C1 segment of cervical spinal cord (tissue), 14 donors: ENCODE data around the gene GNG3.
A peak's percentile ranks its signal among the peaks of the same experiment; 100 is the strongest.
"Not testable (repeated sequence)": the region's sequence is repeated elsewhere in the genome, so short reads cannot be mapped to it uniquely, and the experiment has no call there.

Experiments used
- DNase-seq, 14 donors: peaks; one replicate each; lab custom pipeline; 2025; lab: John Stamatoyannopoulos, UW

GNG3 gene

DNA sequence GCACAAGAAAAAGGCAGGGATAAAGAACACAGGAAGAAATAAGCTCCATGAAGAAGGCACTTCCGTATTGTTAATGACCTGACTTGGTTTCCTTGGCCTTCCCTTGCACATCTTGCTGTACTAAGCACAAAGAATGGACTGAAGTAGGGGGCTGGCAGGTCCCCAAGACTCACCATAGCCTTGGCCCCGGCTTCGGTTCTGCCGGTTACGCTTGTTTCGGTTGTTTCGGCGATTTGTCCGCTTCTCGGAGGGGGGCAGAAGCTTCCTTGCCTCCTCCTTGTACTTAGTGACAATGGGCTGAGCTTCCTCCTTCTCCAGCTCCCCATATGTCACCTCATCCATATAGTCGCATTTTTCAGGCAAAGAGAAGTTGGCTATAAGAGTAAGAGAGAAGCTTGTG, 9.3 kb downstream of the GNG3 start:
- DNase-seq: peak in 2 of 14 donors; percentile 0 to 5

- no peak for DNase-seq
Measured at GRCh38 chr11:62719302-62719978, 12.0 kb downstream of the GNG3 start.

DNA sequence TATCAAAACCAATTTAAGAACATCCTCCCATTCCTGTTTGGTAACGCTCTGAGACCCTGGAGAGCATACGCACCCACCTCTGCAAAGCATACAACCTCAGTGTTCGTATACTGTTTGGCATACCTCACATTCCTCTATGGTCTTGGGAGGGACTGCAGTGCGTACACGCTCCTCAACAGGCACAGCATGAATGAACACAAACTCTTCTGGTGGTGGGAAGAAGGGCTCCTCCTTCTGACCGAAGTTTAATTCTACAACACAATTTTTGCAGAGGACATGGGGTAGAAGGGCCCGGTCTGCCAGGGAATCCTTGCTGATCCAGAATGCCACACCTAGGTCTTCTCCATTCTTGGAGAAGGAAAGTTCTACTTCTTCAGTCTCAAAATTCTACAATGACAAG, 14.5 kb downstream of the GNG3 start:
- DNase-seq: no peak

DNA sequence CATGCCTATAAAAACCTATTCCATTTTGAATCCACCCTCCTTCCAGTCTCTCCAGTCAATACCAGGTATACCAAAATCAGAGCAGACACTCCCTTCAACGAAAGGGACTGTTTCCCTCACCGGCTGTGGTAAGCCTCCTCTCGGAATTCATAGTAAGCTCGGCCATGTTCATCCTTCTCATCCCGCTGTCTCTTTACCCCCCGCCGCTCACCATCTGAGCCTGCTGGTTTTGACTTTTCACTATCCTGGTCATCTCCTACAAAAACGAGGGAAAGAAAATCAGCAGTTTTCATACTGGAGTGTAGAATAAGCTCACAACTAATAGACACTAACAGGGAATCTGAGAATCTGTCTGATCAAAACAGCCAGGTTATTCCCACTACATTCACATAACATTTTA, 16.7 kb downstream of the GNG3 start:
- DNase-seq: peak in 1 of 14 donors; percentile 54

DNA sequence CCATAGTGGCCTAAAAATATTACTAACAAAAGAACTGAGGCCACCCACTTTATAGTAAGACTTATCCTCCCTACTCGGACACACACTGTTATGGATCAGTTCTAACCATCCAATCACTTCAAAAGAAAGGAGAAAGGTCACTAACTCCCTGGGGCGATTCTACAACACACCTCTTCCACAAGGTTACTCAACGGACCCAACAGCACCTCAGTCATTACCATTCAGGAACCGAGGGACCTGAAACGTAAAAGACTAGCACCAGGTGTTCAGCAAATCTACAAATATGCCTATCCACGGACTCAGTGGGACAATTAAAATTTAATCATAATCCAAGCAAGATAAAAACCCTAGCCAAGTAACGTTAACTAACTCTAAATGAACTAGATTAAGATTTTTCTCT, 18.2 kb downstream of the GNG3 start:
- no peak for DNase-seq

DNA sequence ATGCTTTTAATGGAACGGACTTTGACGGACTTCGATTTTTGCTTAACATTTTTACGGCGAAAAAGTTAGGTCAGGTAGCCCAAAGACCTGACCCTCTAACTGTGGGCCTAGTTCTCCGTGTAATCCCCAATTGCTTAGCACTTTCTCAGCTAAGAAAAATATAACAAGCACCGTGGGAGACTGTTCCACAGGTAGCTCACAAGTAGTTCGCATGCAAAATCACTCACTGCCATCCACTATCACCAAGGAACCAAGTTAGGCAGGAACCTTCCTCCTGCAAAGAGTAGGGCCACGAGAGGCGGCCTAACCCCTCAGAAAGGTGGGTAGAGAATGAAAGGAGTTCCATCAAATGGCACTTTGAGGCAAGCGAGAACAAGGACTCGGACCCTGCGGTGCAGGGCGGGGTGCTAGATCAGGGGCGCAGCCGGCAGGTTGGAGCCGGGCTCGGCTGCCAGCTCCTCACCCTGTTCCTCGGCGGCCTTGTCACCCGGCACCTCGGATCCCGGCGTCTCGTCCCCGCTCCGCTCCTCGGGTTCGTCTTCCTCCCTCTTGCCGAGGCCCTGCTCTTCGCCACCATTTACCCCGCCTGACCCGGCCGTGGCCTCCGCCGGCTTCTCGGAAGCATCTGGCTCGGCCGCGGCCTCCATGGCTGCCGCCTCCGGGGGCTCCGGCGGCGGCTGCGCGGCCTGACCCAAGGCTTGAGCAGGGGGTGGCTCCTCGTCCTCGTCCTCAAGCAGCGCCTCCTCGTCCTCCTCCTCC, 18.9 kb downstream of the GNG3 start:
- peak in 4 of 14 donors; percentile 12 to 63 (median 28) for DNase-seq

- no peak for DNase-seq
Measured at GRCh38 chr11:62726915-62727164, 19.4 kb downstream of the GNG3 start.

- DNase-seq: peak; percentile 84 to 99 (median 97)
Measured at GRCh38 chr11:62727165-62727871, 19.8 kb downstream of the GNG3 start, which contains the start of gene HNRNPUL2. HNRNPUL2 (minus strand) TSS chr11:62727457; CDS start chr11:62727156, 301 bp downstream.

DNA sequence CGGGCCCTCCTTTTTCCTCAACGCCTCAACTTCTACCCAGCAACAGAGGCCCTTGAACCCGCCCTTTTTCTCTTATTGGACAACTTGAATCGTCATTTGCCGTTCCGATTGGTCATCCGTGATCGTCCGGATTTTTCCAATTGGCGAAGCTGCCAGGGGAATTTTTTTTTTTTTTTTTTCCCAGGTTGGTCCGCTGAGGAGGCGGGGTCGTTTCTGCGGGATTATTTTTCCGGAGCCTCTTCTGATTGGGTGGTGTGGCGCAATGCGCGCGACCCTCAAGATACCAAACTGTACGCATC, 20.3 kb downstream of the GNG3 start:
- DNase-seq: peak; percentile 57 to 99 (median 94)

DNA sequence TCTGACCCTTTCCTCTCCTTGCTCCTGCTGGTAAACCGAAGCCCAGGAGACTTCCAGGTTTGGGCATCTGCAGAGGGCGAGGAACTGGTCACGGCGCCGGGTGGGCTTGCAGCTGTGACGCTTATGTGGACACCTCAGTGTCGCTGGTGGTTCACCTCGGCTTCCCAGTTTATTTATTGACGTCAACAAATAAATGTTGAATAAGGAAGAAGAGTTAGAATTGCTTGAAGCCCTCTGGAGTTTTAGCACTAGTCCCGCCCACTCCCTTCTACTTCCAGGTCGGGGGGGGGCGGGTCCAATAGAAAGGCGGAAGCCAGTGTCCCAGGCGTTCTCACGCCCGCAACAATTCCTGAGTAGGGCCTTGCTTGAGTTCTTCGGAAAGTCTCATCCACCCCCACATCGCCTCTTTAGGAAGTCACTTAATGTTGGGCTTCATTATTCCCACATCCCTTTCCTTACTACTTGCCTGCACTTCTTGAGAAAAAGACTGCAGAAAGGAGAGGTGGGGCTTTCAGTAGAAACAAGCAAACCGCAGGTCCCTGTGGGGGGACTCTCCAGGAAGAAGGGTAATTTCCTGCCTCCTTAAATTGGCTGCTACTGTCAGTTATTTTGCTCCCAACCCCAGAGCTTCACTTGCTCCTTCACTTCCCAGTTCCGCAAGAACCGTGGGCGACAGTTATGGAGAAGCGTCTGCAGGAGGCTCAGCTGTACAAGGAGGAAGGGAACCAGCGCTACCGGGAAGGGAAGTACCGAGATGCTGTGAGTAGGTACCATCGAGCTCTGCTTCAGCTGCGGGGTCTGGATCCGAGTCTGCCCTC, 20.9 kb downstream of the GNG3 start, which contains the start of gene TTC9C:
Gene TTC9C, plus strand, starts transcription at position 316 of the 818 bp plus-strand sequence. Its CDS starts 363 bp downstream, at position 679.
- peak; percentile 37 to 96 (median 86) for DNase-seq

- DNase-seq: not testable (repeated sequence)
Measured at GRCh38 chr11:62730076-62730475, 22.6 kb downstream of the GNG3 start.

DNA sequence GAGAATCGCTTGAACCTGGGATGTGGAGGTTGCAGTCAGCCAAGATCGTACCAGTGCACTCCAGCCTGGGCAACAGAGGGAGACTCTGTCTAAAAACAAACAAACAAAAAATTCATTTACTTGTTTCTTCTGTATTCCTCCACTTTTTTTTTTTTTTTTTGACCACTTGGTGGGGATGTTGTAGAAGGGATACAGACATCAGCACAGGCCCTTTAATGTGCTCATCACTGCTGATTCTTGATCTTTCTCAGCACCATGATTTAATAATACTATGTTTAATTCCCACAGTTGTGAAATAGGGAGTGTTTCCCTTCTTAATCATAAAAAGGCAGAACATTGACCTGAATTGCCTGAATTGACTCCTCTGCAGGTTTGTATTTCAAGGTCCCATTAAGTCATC, 25.4 kb downstream of the GNG3 start:
- DNase-seq: no peak

DNA sequence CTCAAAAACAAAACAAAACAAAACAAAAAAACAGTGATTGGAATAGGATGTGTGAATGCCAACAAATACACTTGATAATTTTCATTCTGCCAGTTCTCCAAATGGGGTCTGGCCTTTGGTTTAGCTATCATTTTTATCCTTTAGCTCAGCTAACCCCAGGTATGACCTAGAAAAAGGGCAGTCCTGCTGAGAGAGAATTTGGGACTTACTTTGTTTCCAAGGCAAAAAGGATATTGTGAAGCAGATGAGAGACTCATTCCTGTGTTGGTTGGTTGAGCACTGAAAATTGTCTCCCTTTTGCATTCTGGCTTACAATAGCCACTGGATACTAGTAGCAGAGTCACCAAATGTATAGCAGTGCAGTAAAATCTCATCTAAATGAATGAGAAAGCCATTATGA, 29.7 kb downstream of the GNG3 start:
- peak in 1 of 14 donors; percentile 10 for DNase-seq

GRCh38 chr11:62747475-62748160, 40.1 kb downstream of the GNG3 start:
- DNase-seq: no peak

DNA sequence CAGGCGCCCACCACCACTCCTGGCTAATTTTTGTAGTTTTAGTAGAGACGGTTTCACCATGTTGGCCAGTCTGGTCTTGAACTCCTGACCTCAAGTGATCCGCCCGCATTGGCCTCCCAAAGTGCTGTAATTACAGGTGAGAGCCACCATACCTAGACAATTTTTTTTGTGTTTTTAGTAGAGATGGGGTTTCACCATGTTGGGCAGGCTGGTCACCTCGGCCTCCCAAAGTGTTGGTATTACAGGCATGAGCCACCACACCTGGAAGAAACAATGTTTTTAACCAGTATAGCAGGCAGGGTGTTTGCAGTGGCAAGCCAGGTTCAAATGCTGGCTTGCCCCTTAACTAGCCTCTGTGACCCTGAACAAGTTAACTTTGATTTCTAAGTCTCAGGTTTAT, 42.5 kb downstream of the GNG3 start:
- not testable (repeated sequence) for DNase-seq

DNA sequence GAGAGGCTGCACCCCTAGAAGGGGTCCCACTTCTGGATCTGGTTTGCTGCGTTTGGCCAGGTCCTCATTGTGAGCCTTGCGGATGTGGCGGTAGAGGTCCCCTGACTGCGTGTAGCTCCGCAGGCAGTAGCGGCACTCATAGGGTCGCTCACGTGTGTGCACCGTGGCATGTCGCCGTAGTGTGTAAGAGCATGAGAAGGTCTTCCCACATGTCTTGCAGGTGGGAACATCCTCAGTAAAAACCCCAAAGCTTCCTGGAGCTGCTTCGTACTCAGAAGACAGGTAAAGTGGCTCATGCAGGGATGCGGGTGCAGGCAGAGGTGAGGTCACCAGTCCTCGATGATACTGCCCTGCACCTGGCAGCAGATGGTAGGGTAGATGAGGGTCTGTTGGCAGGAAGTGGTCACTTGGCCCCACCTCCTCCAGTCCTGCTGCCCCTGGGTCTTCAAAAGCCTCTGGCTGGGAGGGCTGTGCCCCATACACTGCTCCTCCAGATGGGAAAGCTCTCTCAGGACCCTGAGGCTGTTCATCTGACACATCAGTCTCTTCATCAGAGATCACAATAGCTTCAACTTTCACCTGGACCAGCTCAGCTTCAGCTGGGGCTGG, 44.8 kb downstream of the GNG3 start:
- DNase-seq: no peak

DNA sequence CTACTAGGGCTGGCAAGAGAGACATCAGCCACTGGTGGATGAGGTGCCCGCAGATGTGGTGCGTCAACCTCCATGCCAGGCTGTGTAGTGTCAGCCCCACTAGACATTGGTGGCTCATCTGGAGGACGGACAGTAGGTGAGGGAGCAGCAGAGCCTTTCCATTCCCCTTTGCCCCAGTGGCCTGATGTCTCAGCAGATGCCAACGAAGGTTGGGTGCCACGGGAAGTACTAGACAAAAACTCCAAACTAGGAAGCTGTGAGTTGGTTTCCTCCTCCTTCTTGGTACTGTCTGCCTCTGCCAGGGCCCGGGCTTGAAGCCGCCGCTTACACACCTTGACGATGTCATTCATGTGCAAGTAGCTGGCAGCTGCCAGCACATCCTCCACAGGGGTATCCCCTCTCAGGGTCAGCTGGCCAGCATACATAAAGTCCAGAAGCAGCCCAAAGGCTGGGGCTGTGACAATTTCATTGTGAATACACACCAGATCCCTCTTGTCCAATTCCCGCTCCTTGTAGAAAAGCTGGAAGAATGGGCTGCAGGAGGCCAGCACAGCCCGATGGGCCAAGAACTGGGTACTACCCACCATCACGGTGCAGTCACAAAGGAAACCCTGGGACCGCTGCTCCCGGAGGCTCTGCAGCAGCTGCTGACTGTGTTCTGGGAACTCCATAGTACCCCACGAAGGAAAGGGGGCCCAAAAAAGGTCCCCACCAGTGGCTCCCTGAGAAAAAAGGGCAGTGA, 45.7 kb downstream of the GNG3 start:
- DNase-seq: peak in 1 of 14 donors; percentile 35

DNA sequence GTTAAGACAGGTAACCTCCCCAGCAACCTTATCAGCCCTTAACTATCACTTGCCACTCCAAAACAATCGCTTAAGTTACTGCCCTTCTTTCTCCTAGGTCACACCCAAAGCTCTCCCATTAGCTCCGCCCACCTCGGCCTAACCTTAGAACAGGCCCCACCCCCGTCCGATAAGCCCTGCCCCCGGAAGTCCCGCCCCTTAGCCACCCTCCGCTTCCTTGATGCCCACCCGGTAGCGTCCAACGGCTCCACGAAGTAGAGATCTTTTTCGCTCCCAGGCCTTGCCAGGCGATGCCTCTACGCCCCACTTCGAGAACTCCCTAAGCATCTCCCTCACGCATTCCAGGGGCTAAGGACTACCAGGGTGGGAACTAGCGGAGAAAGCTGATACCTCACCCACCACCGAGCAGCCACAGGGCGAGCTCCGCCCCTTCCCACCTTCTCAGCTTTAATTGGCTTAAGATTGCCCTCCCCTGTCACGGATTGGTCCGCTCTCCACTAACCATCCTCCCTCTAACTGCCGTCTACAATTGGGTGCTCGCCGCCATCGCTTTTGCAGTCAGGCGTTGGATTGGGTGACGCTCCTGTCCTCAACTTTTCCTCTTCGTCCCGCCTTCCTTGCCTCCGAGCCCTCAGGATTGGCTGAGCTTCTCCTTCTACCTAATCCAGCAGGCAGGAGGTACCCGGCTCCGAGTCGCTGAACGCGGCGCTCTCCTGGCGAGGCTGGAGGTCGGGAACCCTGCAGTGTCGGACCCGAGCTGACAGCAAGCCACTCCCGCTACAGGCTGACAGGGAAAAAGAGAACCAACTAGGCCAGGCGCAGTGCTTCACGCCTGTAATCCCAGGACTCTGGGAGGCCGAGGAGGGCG, 46.5 kb downstream of the GNG3 start, which contains the start of gene ZBTB3:
Gene ZBTB3, minus strand, starts transcription at position 425 of the 868 bp plus-strand sequence. CDS start 496 bp downstream, outside the sequence.
- DNase-seq: peak; percentile 92 to 100 (median 98)

DNA sequence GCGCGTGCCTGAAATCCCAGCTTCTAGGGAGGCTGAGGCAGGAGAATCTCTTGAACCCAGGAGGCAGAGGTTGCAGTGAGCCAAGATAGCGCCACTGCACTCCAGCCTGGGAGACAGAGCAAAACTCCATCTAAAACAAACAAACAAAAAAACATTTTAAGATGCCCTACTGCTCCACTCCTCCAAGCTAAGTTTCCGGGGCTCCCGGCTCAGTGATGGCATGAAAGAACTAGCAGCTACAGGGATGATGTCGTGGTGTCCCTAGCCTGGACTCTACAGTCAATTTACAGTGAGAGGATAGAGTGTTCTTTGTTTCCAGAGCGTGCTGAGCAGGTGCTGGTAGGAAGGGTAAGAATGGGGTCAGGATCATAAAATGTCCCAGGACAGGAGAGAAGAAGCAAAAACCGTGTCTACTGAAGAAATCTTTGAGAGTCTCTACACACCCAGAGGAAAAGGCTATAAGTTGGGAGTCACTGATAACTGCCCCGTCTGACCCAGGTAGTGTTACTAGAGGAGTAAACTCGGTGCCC, 47.7 kb downstream of the GNG3 start:
- peak in 2 of 14 donors; percentile 8 to 11 for DNase-seq
